Large intestine (tissue), 12 donors: ENCODE measurements around the gene CALML5. TPM values are rescaled to one million over a fixed set of nuclear protein-coding genes. Genes with fewer than 3 reads are reported as not detected.
A peak's percentile ranks its signal among the peaks of the same experiment; 100 is the strongest.

Source experiments
- DNase-seq, 2 donors: peaks; one replicate each; pipeline versions ENCODE4 v3.0.0 to v3.0.0-alpha.2; 2013
- H3K27ac ChIP-seq: one replicate; pipeline ENCODE4 v1.5.1; 2013; ENCODE audit warnings: low read length
- H3K27me3 ChIP-seq: 2 replicates; pipeline ENCODE4 v1.6.1; 2013; ENCODE audit warnings: low read length; ENCODE audit not compliant: control insufficient read depth, insufficient read depth
- H3K36me3 ChIP-seq: 2 replicates; pipeline ENCODE4 v1.6.1; 2013; ENCODE audit warnings: low read length; ENCODE audit not compliant: control insufficient read depth, insufficient read depth
- H3K4me1 ChIP-seq: one replicate; pipeline ENCODE4 v1.6.1; 2013; ENCODE audit warnings: low read length; ENCODE audit not compliant: control insufficient read depth, insufficient read depth
- H3K4me3 ChIP-seq: one replicate; pipeline ENCODE4 v1.5.1; 2013; ENCODE audit warnings: low read length
- H3K9me3 ChIP-seq: one replicate; pipeline ENCODE4 v1.6.1; 2013; ENCODE audit warnings: mild to moderate bottlenecking, low read depth, low read length, moderate library complexity; ENCODE audit not compliant: control insufficient read depth
- WGBS: methylation state at CpG from one replicate; pipeline ENCODE4 v1.1.5; 2013; ENCODE audit warnings: low lambda C conversion rate; ENCODE audit not compliant: insufficient coverage; 5-methylcytosine and 5-hydroxymethylcytosine counted together
- long read RNA-seq, 11 donors: transcript quantifications; one replicate each; lab custom pipeline, GENCODE V29; 2026
- polyA plus RNA-seq: library from polyadenylated mRNA; unstranded; fragments of 120-200 nt; gene quantifications from one replicate; pipeline ENCODE4 v1.2.1, GENCODE V29; 2013

CALML5 gene
- not detected for polyA plus RNA-seq
- long read RNA-seq, donor 1, result 0 reads
- long read RNA-seq, donor 2, result 0 reads
- long read RNA-seq, donor 3, result 0 reads
- long read RNA-seq, donor 4, result 0 reads
- long read RNA-seq, donor 5, result 0 reads
- long read RNA-seq, donor 6, result 0 reads
- long read RNA-seq, donor 7, result 0 reads
- long read RNA-seq, donor 8, result 0 reads
- long read RNA-seq, donor 9, result 0 reads
- long read RNA-seq, donor 10, result 0 reads
- long read RNA-seq, donor 11, result 0 reads

GRCh38 chr10:5499493-5500140 lies at the start of gene CALML5:
TSS of gene CALML5 (minus strand) at chr10:5499570. CDS start at chr10:5499438, 132 bp downstream.
- no peak for DNase-seq
- Histone ChIP-seq H3K4me1 (peaks cover 40% of the 10 kb centered on the region), H3K27ac (no peak within 1 kb of the TSS), H3K27me3 (no peaks in the 10 kb centered on the region), H3K9me3 (peaks cover 7% of the 10 kb centered on the region), H3K4me3 (no peak within 1 kb of the TSS), H3K36me3 (no peaks in the 10 kb centered on the region)
- no CpG with 5 or more reads among the region's 10 CpGs for WGBS

- Histone ChIP-seq H3K27me3 (no peaks in the 10 kb centered on the region), H3K27ac (peak overlapping the region; percentile 98), H3K4me1 (peaks cover 79% of the 10 kb centered on the region), H3K9me3 (peaks cover 2% of the 10 kb centered on the region), H3K36me3 (no peaks in the 10 kb centered on the region), H3K4me3 (peak overlapping the region; percentile 11)
- no CpG with 5 or more reads among the region's 16 CpGs for WGBS
- DNase-seq, result peak; percentile 66 to 85
Measured at GRCh38 chr10:5547931-5548660, 48.7 kb upstream of the CALML5 start.

GRCh38 chr10:5547681-5547930 lies 48.2 kb upstream of the CALML5 start:
- DNase-seq, result no peak
- peak overlapping the region; percentile 98 for H3K27ac ChIP-seq
- no CpG with 5 or more reads among the region's 4 CpGs for WGBS
- H3K9me3 ChIP-seq, result peaks cover 2% of the 10 kb centered on the region
- peak overlapping the region; percentile 11 for H3K4me3 ChIP-seq
- H3K27me3 ChIP-seq, result no peaks in the 10 kb centered on the region
- peaks cover 74% of the 10 kb centered on the region for H3K4me1 ChIP-seq
- H3K36me3 ChIP-seq, result no peaks in the 10 kb centered on the region

- Histone ChIP-seq H3K27ac (peak overlapping the region; percentile 98), H3K4me1 (peaks cover 69% of the 10 kb centered on the region), H3K4me3 (no peak overlapping the region), H3K9me3 (peaks cover 2% of the 10 kb centered on the region), H3K27me3 (no peaks in the 10 kb centered on the region), H3K36me3 (no peaks in the 10 kb centered on the region)
- WGBS, result no CpG with 5 or more reads among the region's 7 CpGs
- DNase-seq, result peak; percentile 71 to 88
Measured at GRCh38 chr10:5546891-5547680, 47.7 kb upstream of the CALML5 start.

GRCh38 chr10:5545778-5546710 lies 46.7 kb upstream of the CALML5 start:
- no peaks in the 10 kb centered on the region for H3K36me3 ChIP-seq
- H3K4me3 ChIP-seq, result no peak overlapping the region
- H3K9me3 ChIP-seq, result peaks cover 2% of the 10 kb centered on the region
- H3K4me1 ChIP-seq, result peaks cover 65% of the 10 kb centered on the region
- no peaks in the 10 kb centered on the region for H3K27me3 ChIP-seq
- DNase-seq, result peak in 1 of 2 donors; percentile 53
- H3K27ac ChIP-seq, result peak overlapping the region; percentile 98
- WGBS, result no CpG with 5 or more reads among the region's 23 CpGs

GRCh38 chr10:5545426-5545777 lies 46.0 kb upstream of the CALML5 start:
- Histone ChIP-seq H3K27me3 (no peaks in the 10 kb centered on the region), H3K27ac (peak overlapping the region; percentile 98), H3K4me1 (peaks cover 65% of the 10 kb centered on the region), H3K4me3 (no peak overlapping the region), H3K36me3 (no peaks in the 10 kb centered on the region), H3K9me3 (peaks cover 2% of the 10 kb centered on the region)
- no peak for DNase-seq
- no CpG with 5 or more reads among the region's 2 CpGs for WGBS

- H3K4me1 ChIP-seq, result peaks cover 65% of the 10 kb centered on the region
- WGBS, result no CpG with 5 or more reads among the region's 1 CpG
- H3K4me3 ChIP-seq, result no peak overlapping the region
- H3K27me3 ChIP-seq, result no peaks in the 10 kb centered on the region
- no peak for DNase-seq
- peaks cover 2% of the 10 kb centered on the region for H3K9me3 ChIP-seq
- H3K27ac ChIP-seq, result no peak overlapping the region
- H3K36me3 ChIP-seq, result no peaks in the 10 kb centered on the region
Measured at GRCh38 chr10:5545011-5545410, 45.6 kb upstream of the CALML5 start.

- no peak overlapping the region for H3K27ac ChIP-seq
- peaks cover 66% of the 10 kb centered on the region for H3K4me1 ChIP-seq
- H3K36me3 ChIP-seq, result no peaks in the 10 kb centered on the region
- H3K27me3 ChIP-seq, result no peaks in the 10 kb centered on the region
- peaks cover 2% of the 10 kb centered on the region for H3K9me3 ChIP-seq
- 100% methylated on average over 1 of the region's 6 CpGs for WGBS
- H3K4me3 ChIP-seq, result no peak overlapping the region
- DNase-seq, result no peak
Measured at GRCh38 chr10:5544216-5544805, 44.9 kb upstream of the CALML5 start.

GRCh38 chr10:5543623-5544022 lies 44.3 kb upstream of the CALML5 start:
- Histone ChIP-seq H3K36me3 (no peaks in the 10 kb centered on the region), H3K9me3 (peaks cover 2% of the 10 kb centered on the region), H3K4me1 (peaks cover 65% of the 10 kb centered on the region), H3K4me3 (no peak overlapping the region), H3K27ac (no peak overlapping the region), H3K27me3 (no peaks in the 10 kb centered on the region)
- WGBS, result no CpG with 5 or more reads among the region's 1 CpG
- no peak for DNase-seq
